ENCODE measurements around the gene OR2T10.

- TF ChIP-seq CTCF (conservative IDR thresholded peaks at IDR 0.05; ENCODE audit: low read length) (peak; percentile 95), EZH2phosphoT487 (IDR thresholded peaks at IDR 0.05; ENCODE audit: borderline replicate concordance, low read depth, low read length) (no peak)
These were observed 21.4 kb upstream of the OR2T10 start for GRCh38 chr1:248618878-248619277.
